Mesothelial cell of epicardium (in vitro differentiated cells): ENCODE measurements around the gene REC8. TPM values are rescaled to one million over a fixed set of nuclear protein-coding genes. Genes with fewer than 3 reads are reported as not detected.
A peak's percentile ranks its signal among the peaks of the same experiment; 100 is the strongest.

ENCODE experiments used
- DNase-seq, 2 experiments: peaks; one replicate each; pipeline ENCODE4 v3.0.0; 2021; ENCODE audit warnings: low spot score in 2 of 2; ENCODE audit not compliant: unreplicated experiment in 2 of 2
- H3K27ac Mint-ChIP-seq: 2 replicates; pipeline ENCODE4 v1.8.0; 2021; ENCODE audit warnings: mixed read lengths
- H3K27me3 Mint-ChIP-seq: 2 replicates; pipeline ENCODE4 v1.8.0; 2021; ENCODE audit warnings: low read depth, mixed read lengths
- H3K36me3 Mint-ChIP-seq: 2 replicates; pipeline ENCODE4 v1.8.0; 2021; ENCODE audit warnings: mixed read lengths
- H3K4me1 Mint-ChIP-seq: 2 replicates; pipeline ENCODE4 v1.8.0; 2021; ENCODE audit warnings: mixed read lengths
- H3K4me3 Mint-ChIP-seq: 2 replicates; pipeline ENCODE4 v1.8.0; 2021; ENCODE audit warnings: mild to moderate bottlenecking, moderate library complexity, mixed read lengths
- H3K9me3 Mint-ChIP-seq: 2 replicates; pipeline ENCODE4 v1.8.0; 2021; ENCODE audit warnings: mixed read lengths
- CTCF ChIP-seq: fragments of 200-600 bp; sonication (generic); IDR thresholded peaks from one replicate; pipeline ENCODE4 v1.5.0; 2021; ENCODE audit warnings: antibody characterized with exemption; ENCODE audit not compliant: unreplicated experiment
- total RNA-seq: library from RNA; stranded (reverse); gene quantifications from 3 replicates; pipeline ENCODE4 v1.2.1, GENCODE V29; 2021

Gene REC8
- total RNA-seq, 1 donor from 2014 or later = 486 TPM

- H3K4me1 Mint-ChIP-seq = peaks cover 41% of the 10 kb centered on the region
- TF ChIP-seq CTCF = no peak
- DNase-seq = peak; percentile 86 to 90
- peak within 1 kb of the TSS; percentile 99 for H3K27ac Mint-ChIP-seq
- peaks cover 15% of the 10 kb centered on the region for H3K36me3 Mint-ChIP-seq
- H3K9me3 Mint-ChIP-seq = no peaks in the 10 kb centered on the region
- peak within 1 kb of the TSS; percentile 99 for H3K4me3 Mint-ChIP-seq
- no peaks in the 10 kb centered on the region for H3K27me3 Mint-ChIP-seq
Measured at GRCh38 chr14:24146453-24146977, 25.4 kb upstream of the REC8 start, which contains the start of gene PSME2. TSS of gene PSME2 (minus strand) at chr14:24146610. CDS start at chr14:24146581, 29 bp downstream.

- H3K9me3 Mint-ChIP-seq = no peaks in the 10 kb centered on the region
- DNase-seq = peak; percentile 93 to 94
- TF ChIP-seq CTCF = no peak
- H3K27me3 Mint-ChIP-seq = no peaks in the 10 kb centered on the region
- peak within 1 kb of the TSS; percentile 99 for H3K27ac Mint-ChIP-seq
- peaks cover 19% of the 10 kb centered on the region for H3K36me3 Mint-ChIP-seq
- H3K4me1 Mint-ChIP-seq = peaks cover 36% of the 10 kb centered on the region
- H3K4me3 Mint-ChIP-seq = peak within 1 kb of the TSS; percentile 99
Measured at GRCh38 chr14:24146978-24147760, 24.7 kb upstream of the REC8 start, which contains the start of gene RNF31. TSS of gene RNF31 (plus strand) at chr14:24147498. CDS start at chr14:24147699, 201 bp downstream.

GRCh38 chr14:24147761-24148428, 24.0 kb upstream of the REC8 start:
- H3K4me3 Mint-ChIP-seq = peak overlapping the region; percentile 99
- H3K4me1 Mint-ChIP-seq = peaks cover 30% of the 10 kb centered on the region
- peaks cover 21% of the 10 kb centered on the region for H3K36me3 Mint-ChIP-seq
- H3K27me3 Mint-ChIP-seq = no peaks in the 10 kb centered on the region
- no peak for TF ChIP-seq CTCF
- no peaks in the 10 kb centered on the region for H3K9me3 Mint-ChIP-seq
- DNase-seq = no peak
- H3K27ac Mint-ChIP-seq = peak overlapping the region; percentile 77

- Mint-ChIP-seq H3K4me3 (peak overlapping the region; percentile 99), H3K36me3 (peaks cover 22% of the 10 kb centered on the region), H3K4me1 (peaks cover 27% of the 10 kb centered on the region), H3K27ac (no peak overlapping the region), H3K27me3 (no peaks in the 10 kb centered on the region), H3K9me3 (no peaks in the 10 kb centered on the region)
- TF ChIP-seq CTCF = no peak
- no peak for DNase-seq
Measured at GRCh38 chr14:24149302-24149969, 22.4 kb upstream of the REC8 start.

GRCh38 chr14:24150061-24150460, 21.8 kb upstream of the REC8 start:
- Mint-ChIP-seq H3K36me3 (peaks cover 27% of the 10 kb centered on the region), H3K27me3 (no peaks in the 10 kb centered on the region), H3K27ac (no peak overlapping the region), H3K9me3 (no peaks in the 10 kb centered on the region), H3K4me3 (no peak overlapping the region), H3K4me1 (peaks cover 27% of the 10 kb centered on the region)
- no peak for TF ChIP-seq CTCF
- no peak for DNase-seq
